ENCODE measurements around the gene NIPAL1.
A peak's percentile ranks its signal among the peaks of the same experiment; 100 is the strongest.
"Not testable (repeated sequence)": the region's sequence is repeated elsewhere in the genome, so short reads cannot be mapped to it uniquely, and the experiment has no call there.

NIPAL1 gene

DNA sequence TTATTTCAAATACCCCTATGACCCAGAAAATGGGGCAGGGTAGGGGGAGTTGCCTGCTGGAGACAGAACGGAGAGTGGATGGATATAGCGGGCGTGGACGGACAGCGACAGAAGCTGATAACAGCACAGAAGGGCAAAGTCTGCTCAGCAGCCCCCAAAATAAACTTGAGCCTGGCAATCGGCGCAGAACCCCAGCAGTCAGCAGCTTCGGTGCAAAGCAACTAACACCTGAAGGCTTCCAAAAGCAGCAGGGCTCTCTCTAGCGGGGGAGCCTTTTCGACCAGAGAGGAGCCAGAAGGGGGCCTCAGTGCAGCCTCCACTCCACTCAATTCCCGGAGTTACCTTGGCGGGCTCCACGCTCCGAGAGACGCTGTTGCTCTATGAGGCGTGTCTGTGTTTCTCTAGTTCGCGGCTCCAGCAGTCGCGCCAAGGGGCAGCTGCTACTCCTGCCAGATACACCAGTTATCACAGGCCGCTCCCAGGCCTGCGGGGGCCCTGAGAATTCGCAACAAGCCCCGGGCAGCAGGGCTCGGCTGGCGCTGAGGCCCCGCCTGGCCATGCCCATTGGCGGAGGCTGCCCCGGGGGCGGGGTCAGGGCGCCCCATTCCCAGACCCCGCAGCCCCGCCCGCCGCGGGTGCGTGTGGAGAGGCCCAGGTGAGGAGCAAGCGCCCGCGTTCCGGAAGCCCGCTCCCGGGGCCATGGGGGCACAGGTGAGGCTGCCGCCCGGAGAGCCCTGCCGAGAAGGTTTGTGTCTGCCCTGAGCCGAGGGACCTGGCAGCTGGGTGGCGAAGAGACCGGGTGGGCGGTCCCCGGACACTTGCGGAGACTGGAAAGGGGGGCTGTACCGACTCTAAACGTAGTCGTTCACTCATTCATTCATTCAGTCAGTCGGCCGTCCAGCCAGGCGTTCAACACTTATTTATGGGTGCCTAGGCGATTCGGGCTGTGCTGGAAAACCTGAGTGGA, at the start of gene NIPAL1, which contains the start of gene CNGA1:
NIPAL1 (plus strand) TSS at position 632 of the 967 bp plus-strand sequence; CDS start at position 700, 68 bp downstream.
CNGA1 (minus strand) TSS at position 541 of the 967 bp plus-strand sequence. CDS start 63,992 bp downstream, outside the sequence.
- peak; percentile 58 to 59 for DNase-seq (ENCODE audit: low read depth in 2 of 2)

- no peak for DNase-seq (ENCODE audit: low read depth in 2 of 2)
Observed at GRCh38 chr4:47968847-47969246, 47.7 kb upstream of the NIPAL1 start.

GRCh38 chr4:47972181-47972580, 44.4 kb upstream of the NIPAL1 start:
- DNase-seq (ENCODE audit: low read depth in 2 of 2) = no peak

DNA sequence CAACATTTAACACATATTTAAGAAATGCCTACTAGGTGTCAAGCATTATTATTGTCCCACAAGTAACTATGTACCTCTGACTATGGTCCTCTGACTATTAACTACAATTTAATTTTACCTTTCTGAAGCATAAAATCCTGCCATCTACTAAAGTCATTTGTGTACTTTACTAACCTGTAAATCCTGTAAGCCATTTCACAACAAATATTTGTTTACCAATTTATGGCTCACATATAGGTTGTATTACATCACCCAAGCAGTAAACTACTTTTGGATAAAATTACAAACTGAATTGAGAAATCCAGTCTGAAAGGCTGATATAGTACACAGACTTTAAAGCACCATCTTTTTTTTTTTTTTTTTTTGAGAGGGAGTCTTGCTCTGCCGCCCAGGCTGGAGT, 43.9 kb upstream of the NIPAL1 start:
- DNase-seq (ENCODE audit: low read depth in 2 of 2) = no peak

DNA sequence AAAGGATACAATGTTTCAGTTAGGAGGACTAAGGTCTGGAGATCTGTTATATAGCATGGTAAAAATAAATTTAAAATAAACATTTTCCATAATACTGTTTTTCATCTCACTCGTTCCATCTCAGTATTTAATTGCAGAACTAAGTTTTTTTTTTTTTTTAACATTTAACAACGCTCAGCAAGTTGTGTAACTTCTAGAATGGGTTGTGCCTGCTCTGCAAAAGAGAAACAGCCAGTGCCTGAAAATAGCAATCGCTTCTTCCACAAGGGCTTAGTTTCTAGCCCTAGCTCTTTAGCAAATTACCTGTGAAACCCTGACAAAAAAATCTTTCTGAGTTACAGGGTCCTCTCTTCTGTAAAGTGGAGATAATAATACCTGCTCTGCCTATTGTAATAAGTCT, 42.0 kb upstream of the NIPAL1 start:
- no peak for DNase-seq (ENCODE audit: low read depth in 2 of 2)

GRCh38 chr4:47990145-47990544, 26.4 kb upstream of the NIPAL1 start:
- DNase-seq (ENCODE audit: low read depth in 2 of 2) = no peak

- DNase-seq (ENCODE audit: low read depth in 2 of 2) = not testable (repeated sequence)
Observed at GRCh38 chr4:47992475-47992874, 24.1 kb upstream of the NIPAL1 start.

DNA sequence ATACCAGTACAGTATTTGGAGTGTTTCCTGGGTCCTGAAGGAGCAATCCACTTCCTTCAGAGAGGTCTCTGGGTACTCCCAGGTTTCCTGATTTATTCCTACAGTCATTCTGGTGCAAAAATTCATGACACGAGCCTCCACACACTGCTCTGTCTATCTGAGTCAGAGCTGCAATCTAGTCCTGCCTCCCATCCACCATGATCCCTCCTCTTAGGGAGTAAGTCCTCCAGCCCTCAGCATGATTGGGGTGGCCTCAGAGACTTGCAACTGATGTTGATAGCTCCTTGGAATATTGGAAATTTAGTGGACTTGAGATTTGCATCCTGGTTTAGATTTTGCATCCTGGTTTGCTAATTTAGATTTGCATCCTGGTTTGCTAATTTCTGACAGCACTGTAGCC, 20.6 kb upstream of the NIPAL1 start:
- DNase-seq (ENCODE audit: low read depth in 2 of 2) = no peak

- no peak for DNase-seq (ENCODE audit: low read depth in 2 of 2)
Observed at GRCh38 chr4:48002267-48002666, 14.3 kb upstream of the NIPAL1 start.

GRCh38 chr4:48003568-48003967, 13.0 kb upstream of the NIPAL1 start:
- DNase-seq (ENCODE audit: low read depth in 2 of 2) = peak in 1 of 2 donors; percentile 16

- DNase-seq (ENCODE audit: low read depth in 2 of 2) = no peak
Observed at GRCh38 chr4:48005781-48006180, 10.8 kb upstream of the NIPAL1 start.

DNA sequence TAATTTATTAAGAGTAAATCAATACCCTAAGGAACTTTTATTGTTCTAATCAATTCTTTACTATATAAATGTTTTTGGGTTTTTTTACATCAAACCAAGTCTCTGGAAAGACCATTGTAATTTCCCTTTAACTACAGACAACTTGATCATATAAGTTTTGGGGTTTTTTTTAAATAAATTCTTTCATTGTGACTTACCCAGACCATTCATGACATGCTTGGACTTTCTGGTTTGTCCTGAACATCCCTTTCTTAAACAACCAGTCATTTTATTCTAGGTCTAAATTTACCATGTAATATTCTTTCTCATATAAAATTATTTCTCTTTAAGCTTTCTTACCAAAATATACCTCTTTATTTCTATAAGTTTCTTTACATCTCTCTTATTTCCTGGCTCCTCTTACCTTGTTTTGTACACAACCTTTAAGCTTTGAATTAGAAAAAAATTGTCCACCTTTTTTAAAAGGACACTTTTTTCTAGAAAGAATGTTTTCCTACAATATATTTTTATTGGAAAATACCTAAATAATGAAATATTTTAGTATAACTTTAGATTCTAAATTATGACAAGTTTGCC, 8.5 kb upstream of the NIPAL1 start:
- no peak for DNase-seq (ENCODE audit: low read depth in 2 of 2)

- DNase-seq (ENCODE audit: low read depth in 2 of 2) = not testable (repeated sequence)
Observed at GRCh38 chr4:48010906-48011305, 5.7 kb upstream of the NIPAL1 start.

- no peak for DNase-seq (ENCODE audit: low read depth in 2 of 2)
Observed at GRCh38 chr4:48011722-48012121, 4.8 kb upstream of the NIPAL1 start.

- no peak for DNase-seq (ENCODE audit: low read depth in 2 of 2)
Observed at GRCh38 chr4:48012824-48013223, 3.7 kb upstream of the NIPAL1 start.

- no peak for DNase-seq (ENCODE audit: low read depth in 2 of 2)
Observed at GRCh38 chr4:48015216-48015615, 1.4 kb upstream of the NIPAL1 start.

- DNase-seq (ENCODE audit: low read depth in 2 of 2) = no peak
Observed at GRCh38 chr4:48015678-48016077, 894 bp upstream of the NIPAL1 start.

DNA sequence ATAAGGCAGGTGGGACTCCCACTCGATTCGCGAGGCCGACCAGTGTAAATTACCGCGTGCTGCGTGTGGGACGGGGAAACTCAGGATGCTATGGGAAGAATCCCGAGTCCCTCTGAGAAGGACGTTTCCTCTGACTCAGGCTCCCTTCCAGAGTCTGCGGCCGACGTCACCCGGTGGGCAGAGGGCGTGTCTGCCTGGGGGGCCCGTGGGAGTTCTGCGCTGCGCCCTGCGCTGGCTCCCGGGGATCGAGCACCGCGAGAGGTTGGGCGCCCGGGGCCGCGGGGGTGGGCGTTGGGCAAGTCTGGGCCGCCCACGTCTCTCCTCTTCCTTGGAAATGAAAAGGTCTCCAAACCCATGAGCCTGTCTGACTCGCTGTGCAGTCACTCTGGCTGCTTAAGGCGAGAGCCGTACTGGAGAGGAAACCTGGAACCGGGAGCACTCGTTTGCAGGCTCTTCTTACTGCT, 568 bp downstream of the NIPAL1 start:
- DNase-seq (ENCODE audit: low read depth in 2 of 2) = peak; percentile 45 to 46

- no peak for DNase-seq (ENCODE audit: low read depth in 2 of 2)
Observed at GRCh38 chr4:48018112-48018511, 1.5 kb downstream of the NIPAL1 start.

- DNase-seq (ENCODE audit: low read depth in 2 of 2) = no peak
Observed at GRCh38 chr4:48021100-48021499, 4.5 kb downstream of the NIPAL1 start.

- no peak for DNase-seq (ENCODE audit: low read depth in 2 of 2)
Observed at GRCh38 chr4:48022192-48022799, 5.7 kb downstream of the NIPAL1 start.

- DNase-seq (ENCODE audit: low read depth in 2 of 2) = no peak
Observed at GRCh38 chr4:48024522-48024921, 8.0 kb downstream of the NIPAL1 start.
